ENCODE data around the gene ARSK.

ARSK gene

GRCh38 chr5:95554647-95555548 is at the start of gene ARSK, which contains the start of gene SKIC3:
TSS of gene ARSK (plus strand) at chr5:95555101. CDS start at chr5:95555279, 178 bp downstream.
TSS of gene SKIC3 (minus strand) at chr5:95554977. CDS start at chr5:95547150, 7,827 bp downstream.
- DNase-seq (ENCODE audit: extremely low read depth in 1 of 2, low read depth in 1 of 2), result peak; percentile 77 to 84

DNA sequence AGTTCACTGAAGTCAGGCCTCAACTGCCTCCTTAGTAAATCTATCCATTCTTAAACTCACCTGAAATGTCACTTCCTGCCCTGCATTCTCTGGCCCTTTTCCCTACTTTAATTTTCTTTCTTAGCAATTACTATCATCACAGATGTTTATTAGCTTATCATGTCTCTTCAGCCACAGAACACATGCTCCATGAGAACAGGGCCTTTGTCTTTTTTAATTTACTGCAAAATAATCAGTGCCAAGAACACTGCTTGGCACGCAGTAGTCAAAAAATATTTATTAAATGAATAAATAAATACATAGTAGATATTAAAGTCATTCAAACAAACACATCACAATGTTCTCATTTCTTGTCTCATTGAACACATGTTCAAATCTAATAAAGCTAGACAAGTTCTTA is 46.4 kb upstream of the ARSK start:
- DNase-seq (ENCODE audit: extremely low read depth in 1 of 2, low read depth in 1 of 2), result no peak

DNA sequence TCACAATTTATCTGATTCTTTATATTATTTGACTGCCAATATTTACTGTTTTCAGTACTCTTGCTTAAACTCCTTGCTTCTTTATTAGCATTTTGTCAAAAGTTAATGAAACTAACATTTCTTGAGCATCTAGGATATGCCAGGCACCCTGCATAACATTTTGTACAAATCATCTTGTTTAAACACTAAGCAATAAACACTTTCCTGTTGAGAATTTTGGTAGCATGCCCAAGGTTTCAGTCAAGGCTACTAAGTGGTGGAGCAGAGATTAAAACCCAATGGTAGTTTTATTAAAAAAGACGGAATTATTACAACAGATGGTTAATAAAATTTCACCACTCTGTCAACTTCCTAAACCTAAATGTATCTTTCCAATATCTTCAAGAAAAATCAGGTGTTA is 43.3 kb upstream of the ARSK start:
- no peak for DNase-seq (ENCODE audit: extremely low read depth in 1 of 2, low read depth in 1 of 2)

GRCh38 chr5:95518417-95518816 is 36.5 kb upstream of the ARSK start:
- no peak for DNase-seq (ENCODE audit: extremely low read depth in 1 of 2, low read depth in 1 of 2)

DNA sequence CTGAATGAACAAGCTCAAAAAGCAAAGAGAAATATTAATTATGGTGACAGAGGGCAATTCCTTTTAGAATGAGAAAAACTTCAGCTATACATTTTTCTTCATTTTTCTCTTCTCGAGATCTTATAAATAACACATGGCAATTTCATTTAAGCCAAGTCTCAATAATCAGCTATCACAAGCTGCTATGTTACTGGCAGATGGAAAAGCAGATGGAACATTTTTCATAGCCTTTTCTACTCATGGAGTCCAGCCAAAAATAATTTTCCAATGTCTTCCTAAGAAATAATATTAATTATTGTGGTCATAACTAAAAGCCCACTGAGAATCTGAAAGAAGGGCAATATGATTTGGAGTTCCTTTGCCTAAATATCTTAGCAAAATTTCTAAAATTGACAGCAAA is 35.8 kb upstream of the ARSK start:
- DNase-seq (ENCODE audit: extremely low read depth in 1 of 2, low read depth in 1 of 2), result no peak

GRCh38 chr5:95519681-95520080 is 35.2 kb upstream of the ARSK start:
- no peak for DNase-seq (ENCODE audit: extremely low read depth in 1 of 2, low read depth in 1 of 2)

DNA sequence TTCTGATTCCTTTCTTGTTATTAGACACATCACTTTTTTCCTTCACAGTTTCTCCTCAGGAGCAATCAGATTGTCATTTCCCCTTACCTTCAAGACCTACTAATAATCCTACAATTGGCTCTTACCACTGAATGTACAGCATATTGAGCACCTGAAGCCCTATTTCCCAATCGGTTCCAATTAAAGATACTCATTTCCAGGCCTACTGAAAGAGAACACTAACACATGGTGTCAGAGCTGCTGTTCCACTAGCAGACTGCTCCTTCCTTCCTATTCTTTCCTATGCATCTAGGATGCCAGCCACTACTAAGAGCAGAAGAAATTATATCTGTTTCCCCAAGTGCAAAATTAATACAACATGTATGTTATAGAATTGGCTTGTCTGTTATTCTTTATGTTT is 34.7 kb upstream of the ARSK start:
- DNase-seq (ENCODE audit: extremely low read depth in 1 of 2, low read depth in 1 of 2), result no peak

GRCh38 chr5:95524423-95524822 is 30.5 kb upstream of the ARSK start:
- no peak for DNase-seq (ENCODE audit: extremely low read depth in 1 of 2, low read depth in 1 of 2)

- no peak for DNase-seq (ENCODE audit: extremely low read depth in 1 of 2, low read depth in 1 of 2)
Measured at GRCh38 chr5:95526871-95527270, 28.0 kb upstream of the ARSK start.

DNA sequence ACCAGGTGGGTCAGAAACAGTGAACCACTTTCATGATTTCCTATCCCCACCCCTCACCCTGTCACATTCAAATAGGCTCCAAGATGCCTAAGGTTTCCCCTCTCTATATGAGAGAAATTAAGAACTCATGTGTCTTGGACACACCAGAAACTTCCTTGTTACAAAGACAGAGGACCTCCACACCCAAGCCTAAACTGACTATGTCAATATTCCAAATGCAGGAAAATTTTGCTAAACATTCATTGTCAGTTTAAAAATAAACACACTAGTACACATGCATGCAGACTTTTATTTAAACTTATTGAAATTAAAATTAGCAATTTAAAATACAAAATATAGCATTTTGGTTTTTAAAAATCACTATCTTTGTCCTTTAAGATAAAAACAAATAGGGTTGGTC is 26.3 kb upstream of the ARSK start:
- DNase-seq (ENCODE audit: extremely low read depth in 1 of 2, low read depth in 1 of 2), result no peak

- DNase-seq (ENCODE audit: extremely low read depth in 1 of 2, low read depth in 1 of 2), result no peak
Measured at GRCh38 chr5:95530416-95530815, 24.5 kb upstream of the ARSK start.

DNA sequence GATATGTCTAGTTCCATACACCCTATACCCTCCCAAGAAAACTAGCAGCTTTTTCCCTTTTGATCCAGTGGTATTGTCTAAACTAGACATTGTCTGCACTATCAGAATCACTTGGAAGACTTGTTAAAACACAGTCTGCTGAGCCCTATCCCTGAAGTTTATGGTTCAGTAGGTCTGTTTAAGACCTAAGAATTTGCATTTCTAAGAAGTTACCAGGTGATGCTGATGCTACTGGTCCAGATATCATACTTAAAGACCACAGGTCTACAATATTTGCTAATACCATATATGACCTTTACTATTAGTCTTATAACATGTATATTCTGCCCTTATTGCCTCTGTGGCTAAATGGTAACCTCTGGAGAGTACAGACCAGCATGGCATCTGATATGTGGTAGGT is 23.4 kb upstream of the ARSK start:
- DNase-seq (ENCODE audit: extremely low read depth in 1 of 2, low read depth in 1 of 2), result no peak

DNA sequence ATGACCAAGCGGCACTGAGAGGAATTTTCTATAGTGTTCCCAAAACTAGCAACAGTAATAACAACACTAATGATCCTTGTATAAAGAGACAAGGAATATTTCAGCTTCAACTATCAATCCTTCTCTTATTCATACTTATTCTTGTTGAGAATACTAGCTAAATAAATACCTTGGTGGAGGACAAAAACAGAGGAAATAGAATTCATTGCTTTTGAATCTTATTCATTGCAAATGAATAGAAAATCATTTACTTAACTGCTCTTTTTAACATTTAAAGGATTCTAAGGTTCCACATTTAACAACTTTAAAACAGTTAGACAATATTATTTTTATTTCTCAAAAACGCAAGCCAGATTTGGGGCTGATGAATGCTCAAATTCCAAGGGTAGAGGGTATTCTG is 22.5 kb upstream of the ARSK start:
- no peak for DNase-seq (ENCODE audit: extremely low read depth in 1 of 2, low read depth in 1 of 2)

DNA sequence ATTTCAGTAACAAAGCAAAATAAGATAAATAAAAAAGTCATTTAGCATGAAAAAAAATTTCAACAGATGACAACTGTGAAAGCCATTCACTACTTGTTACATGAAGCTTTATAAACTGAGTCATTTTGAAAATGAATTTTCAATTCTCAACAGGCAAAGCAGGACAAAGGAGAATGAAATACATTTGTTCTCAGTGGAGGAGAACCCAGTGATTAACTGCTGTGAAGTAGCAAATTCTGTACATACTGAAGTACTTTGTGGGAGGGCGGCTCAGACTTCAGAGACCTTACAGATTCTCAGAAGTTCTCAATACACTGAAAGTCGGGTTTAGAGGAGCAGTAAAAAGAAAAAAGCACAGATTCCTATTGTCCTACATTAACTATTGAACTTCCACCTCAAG is 21.8 kb upstream of the ARSK start:
- DNase-seq (ENCODE audit: extremely low read depth in 1 of 2, low read depth in 1 of 2), result no peak

GRCh38 chr5:95533761-95534160 is 21.1 kb upstream of the ARSK start:
- DNase-seq (ENCODE audit: extremely low read depth in 1 of 2, low read depth in 1 of 2), result no peak

- DNase-seq (ENCODE audit: extremely low read depth in 1 of 2, low read depth in 1 of 2), result no peak
Measured at GRCh38 chr5:95537501-95537900, 17.4 kb upstream of the ARSK start.

- no peak for DNase-seq (ENCODE audit: extremely low read depth in 1 of 2, low read depth in 1 of 2)
Measured at GRCh38 chr5:95543017-95543705, 11.7 kb upstream of the ARSK start.

DNA sequence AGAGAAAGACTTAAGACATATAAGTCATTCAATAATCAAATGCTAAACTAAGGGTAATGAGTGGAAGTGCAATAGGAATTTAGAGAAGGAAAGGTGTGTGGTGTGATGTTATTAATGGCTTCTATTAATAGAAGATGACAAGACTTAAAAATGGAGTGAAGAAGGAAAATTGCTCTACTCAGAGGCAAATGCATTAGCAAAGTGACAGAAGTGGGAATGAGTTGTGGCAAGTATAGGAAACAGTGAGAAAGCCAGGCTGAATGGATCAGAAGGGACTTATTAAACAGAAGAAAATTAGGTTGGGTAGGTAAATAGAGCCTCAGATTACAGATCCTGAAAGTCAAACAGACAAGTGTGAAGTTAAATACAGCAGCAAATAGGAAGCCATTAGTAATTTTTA is 5.9 kb upstream of the ARSK start:
- DNase-seq (ENCODE audit: extremely low read depth in 1 of 2, low read depth in 1 of 2), result no peak

DNA sequence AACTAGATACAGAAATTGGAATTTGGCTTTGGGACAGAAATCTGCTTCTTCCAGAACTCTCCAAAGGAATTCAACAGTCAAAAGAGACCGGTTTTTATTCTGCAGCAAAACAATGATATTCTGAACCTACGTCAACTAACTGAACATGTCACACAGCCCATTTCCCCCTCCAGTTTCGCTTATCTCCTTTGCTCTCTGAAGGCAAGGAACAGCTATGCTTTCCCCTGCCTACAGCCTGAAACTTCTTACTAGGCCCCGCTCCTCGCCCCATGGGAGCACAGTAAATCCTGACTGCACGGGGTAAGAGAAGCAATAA is 612 bp upstream of the ARSK start:
- DNase-seq (ENCODE audit: extremely low read depth in 1 of 2, low read depth in 1 of 2), result peak in 1 of 2 donors; percentile 2

- no peak for DNase-seq (ENCODE audit: extremely low read depth in 1 of 2, low read depth in 1 of 2)
Measured at GRCh38 chr5:95555553-95555952, 652 bp downstream of the ARSK start.

- DNase-seq (ENCODE audit: extremely low read depth in 1 of 2, low read depth in 1 of 2), result no peak
Measured at GRCh38 chr5:95557841-95558240, 2.9 kb downstream of the ARSK start.

- DNase-seq (ENCODE audit: extremely low read depth in 1 of 2, low read depth in 1 of 2), result no peak
Measured at GRCh38 chr5:95562282-95562681, 7.4 kb downstream of the ARSK start.
